RWPE2 (cell line): ENCODE measurements around the gene SLAIN2.
"Not testable (repeated sequence)": the region's sequence is repeated elsewhere in the genome, so short reads cannot be mapped to it uniquely, and the experiment has no call there.

Source experiments
- ATAC-seq: fragments of 200-7000 bp; cut with Tn5 transposase; 3 replicates; pipeline ENCODE4 v1.9.1; 2021; ENCODE audit warnings: low read depth
- DNase-seq: peaks from one replicate; pipeline ENCODE4 v3.0.0-alpha.2; 2020; ENCODE audit warnings: low spot score
- H3K27ac ChIP-seq: fragments of 450-650 bp; 2 replicates; pipeline ENCODE4 v1.5.1; 2017; ENCODE audit warnings: mild to moderate bottlenecking; ENCODE audit not compliant: poor library complexity, severe bottlenecking
- H3K27me3 ChIP-seq: fragments of 250-450 bp; sonication (Bioruptor Pico); 2 replicates; pipeline ENCODE4 v1.5.1; 2021; ENCODE audit warnings: mild to moderate bottlenecking, moderate library complexity; ENCODE audit not compliant: insufficient read depth, poor library complexity, severe bottlenecking
- H3K36me3 ChIP-seq: fragments of 250-450 bp; sonication (Bioruptor Pico); 2 replicates; pipeline ENCODE4 v1.5.1; 2020; ENCODE audit warnings: low read depth, mild to moderate bottlenecking, moderate library complexity
- H3K4me1 ChIP-seq: fragments of 250-450 bp; sonication (Bioruptor Pico); 2 replicates; pipeline ENCODE4 v1.5.1; 2021; ENCODE audit warnings: mild to moderate bottlenecking, moderate library complexity; ENCODE audit not compliant: insufficient read depth, poor library complexity, severe bottlenecking
- H3K4me3 ChIP-seq: fragments of 250-450 bp; sonication (Bioruptor Pico); 2 replicates; pipeline ENCODE4 v1.5.1; 2021; ENCODE audit warnings: mild to moderate bottlenecking, moderate library complexity; ENCODE audit not compliant: severe bottlenecking
- H3K9me3 ChIP-seq: fragments of 250-450 bp; sonication (Bioruptor Pico); 2 replicates; pipeline ENCODE4 v1.5.1; 2021; ENCODE audit warnings: mild to moderate bottlenecking, moderate library complexity; ENCODE audit not compliant: severe bottlenecking
- CTCF ChIP-seq: fragments of 450-650 bp; IDR thresholded peaks from one replicate; pipeline ENCODE4 v1.5.1; 2017; ENCODE audit warnings: mild to moderate bottlenecking, moderate library complexity; ENCODE audit not compliant: poor library complexity, severe bottlenecking

The SLAIN2 gene

GRCh38 chr4:48436318-48436717 lies 95.0 kb downstream of the SLAIN2 start:
- no peak for TF ChIP-seq CTCF
- H3K27me3 ChIP-seq = no peaks in the 10 kb centered on the region
- no peaks in the 10 kb centered on the region for H3K4me1 ChIP-seq
- ATAC-seq (no peak), DNase-seq (no peak)
- H3K36me3 ChIP-seq = no peaks in the 10 kb centered on the region
- H3K4me3 ChIP-seq = no peak overlapping the region
- H3K9me3 ChIP-seq = no peaks in the 10 kb centered on the region
- H3K27ac ChIP-seq = no peak overlapping the region

- no peak for ATAC-seq
- H3K27me3 ChIP-seq = no peaks in the 10 kb centered on the region
- no peak for DNase-seq
- no peaks in the 10 kb centered on the region for H3K36me3 ChIP-seq
- no peak for TF ChIP-seq CTCF
- H3K9me3 ChIP-seq = no peaks in the 10 kb centered on the region
- H3K27ac ChIP-seq = no peak overlapping the region
- no peaks in the 10 kb centered on the region for H3K4me1 ChIP-seq
- H3K4me3 ChIP-seq = no peak overlapping the region
Observed at GRCh38 chr4:48439988-48440387, 98.7 kb downstream of the SLAIN2 start.

DNA sequence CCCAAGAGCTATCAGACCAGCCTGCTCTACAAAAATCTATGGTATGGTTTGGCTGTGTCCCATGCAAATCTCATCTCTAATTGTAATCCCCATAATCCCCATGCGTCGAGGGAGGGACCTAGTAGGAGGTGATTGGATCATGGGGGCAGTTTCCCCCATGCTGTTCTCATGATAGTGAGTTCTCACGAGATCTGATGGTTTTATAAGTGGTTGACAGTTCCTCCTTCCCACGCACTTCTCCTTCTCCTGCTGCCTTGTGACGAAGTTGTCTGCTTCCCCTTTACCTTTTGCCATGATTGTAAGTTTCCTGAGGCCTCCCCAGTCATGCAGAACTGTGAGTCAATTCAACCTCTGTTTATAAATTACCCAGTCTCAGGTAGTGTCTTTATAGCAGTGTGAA lies 99.6 kb downstream of the SLAIN2 start:
- not testable (repeated sequence) for H3K27me3 ChIP-seq, H3K36me3 ChIP-seq, H3K4me1 ChIP-seq, H3K27ac ChIP-seq, ATAC-seq, H3K9me3 ChIP-seq, DNase-seq, H3K4me3 ChIP-seq

DNA sequence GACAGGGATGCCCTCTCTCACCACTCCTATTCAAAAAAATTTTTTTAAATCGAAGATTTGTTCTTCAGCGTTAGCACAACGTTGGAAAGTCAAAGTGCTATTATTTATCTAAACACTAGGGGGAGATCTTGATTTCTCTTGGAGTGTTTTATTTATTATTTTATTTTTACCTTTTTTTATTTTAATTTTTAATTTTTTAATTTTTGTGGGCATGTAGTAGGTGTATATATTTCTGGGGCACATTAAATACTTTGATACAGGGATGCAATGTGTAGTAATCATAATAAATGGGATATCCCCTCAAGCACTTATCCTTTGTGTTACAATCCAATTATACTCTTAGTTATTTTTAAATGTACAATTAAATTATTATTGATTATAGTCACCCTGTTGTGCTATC lies 104.4 kb downstream of the SLAIN2 start:
- H3K36me3 ChIP-seq = no peaks in the 10 kb centered on the region
- no peaks in the 10 kb centered on the region for H3K9me3 ChIP-seq
- peak; percentile 81 for TF ChIP-seq CTCF
- no peak for DNase-seq
- no peak for ATAC-seq
- no peaks in the 10 kb centered on the region for H3K27me3 ChIP-seq
- H3K4me1 ChIP-seq = no peaks in the 10 kb centered on the region
- H3K4me3 ChIP-seq = no peak overlapping the region
- no peak overlapping the region for H3K27ac ChIP-seq

GRCh38 chr4:48446642-48447041 lies 105.3 kb downstream of the SLAIN2 start:
- H3K27ac ChIP-seq = no peak overlapping the region
- no peaks in the 10 kb centered on the region for H3K27me3 ChIP-seq
- TF ChIP-seq CTCF = no peak
- no peaks in the 10 kb centered on the region for H3K4me1 ChIP-seq
- H3K9me3 ChIP-seq = no peaks in the 10 kb centered on the region
- H3K36me3 ChIP-seq = no peaks in the 10 kb centered on the region
- no peak overlapping the region for H3K4me3 ChIP-seq
- ATAC-seq (no peak), DNase-seq (no peak)

DNA sequence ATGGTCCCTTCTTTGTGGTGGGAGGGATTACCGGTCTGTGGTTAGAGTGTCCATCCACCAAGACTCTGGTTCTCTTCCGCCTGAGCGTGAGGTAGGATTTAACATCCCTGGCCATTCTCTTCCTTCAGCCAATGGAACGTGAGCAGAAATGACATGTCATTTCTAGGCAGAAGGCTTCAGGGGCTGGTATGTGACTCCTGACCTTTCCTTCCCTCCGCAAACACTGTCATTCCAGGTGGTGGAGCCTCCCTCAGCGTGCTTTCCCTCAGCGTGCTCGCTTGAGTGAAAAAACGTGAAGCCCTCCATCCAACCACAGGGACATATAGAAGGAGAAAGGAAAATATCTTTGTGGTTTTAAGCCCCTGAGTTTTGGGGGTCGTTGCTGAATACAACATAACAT lies 107.8 kb downstream of the SLAIN2 start:
- no peaks in the 10 kb centered on the region for H3K9me3 ChIP-seq
- H3K4me1 ChIP-seq = no peaks in the 10 kb centered on the region
- H3K27me3 ChIP-seq = no peaks in the 10 kb centered on the region
- no peak overlapping the region for H3K27ac ChIP-seq
- no peak overlapping the region for H3K4me3 ChIP-seq
- H3K36me3 ChIP-seq = no peaks in the 10 kb centered on the region
- no peak for DNase-seq
- no peak for TF ChIP-seq CTCF
- ATAC-seq = no peak
